ENCODE measurements around the gene GPATCH11.

The GPATCH11 gene

DNA sequence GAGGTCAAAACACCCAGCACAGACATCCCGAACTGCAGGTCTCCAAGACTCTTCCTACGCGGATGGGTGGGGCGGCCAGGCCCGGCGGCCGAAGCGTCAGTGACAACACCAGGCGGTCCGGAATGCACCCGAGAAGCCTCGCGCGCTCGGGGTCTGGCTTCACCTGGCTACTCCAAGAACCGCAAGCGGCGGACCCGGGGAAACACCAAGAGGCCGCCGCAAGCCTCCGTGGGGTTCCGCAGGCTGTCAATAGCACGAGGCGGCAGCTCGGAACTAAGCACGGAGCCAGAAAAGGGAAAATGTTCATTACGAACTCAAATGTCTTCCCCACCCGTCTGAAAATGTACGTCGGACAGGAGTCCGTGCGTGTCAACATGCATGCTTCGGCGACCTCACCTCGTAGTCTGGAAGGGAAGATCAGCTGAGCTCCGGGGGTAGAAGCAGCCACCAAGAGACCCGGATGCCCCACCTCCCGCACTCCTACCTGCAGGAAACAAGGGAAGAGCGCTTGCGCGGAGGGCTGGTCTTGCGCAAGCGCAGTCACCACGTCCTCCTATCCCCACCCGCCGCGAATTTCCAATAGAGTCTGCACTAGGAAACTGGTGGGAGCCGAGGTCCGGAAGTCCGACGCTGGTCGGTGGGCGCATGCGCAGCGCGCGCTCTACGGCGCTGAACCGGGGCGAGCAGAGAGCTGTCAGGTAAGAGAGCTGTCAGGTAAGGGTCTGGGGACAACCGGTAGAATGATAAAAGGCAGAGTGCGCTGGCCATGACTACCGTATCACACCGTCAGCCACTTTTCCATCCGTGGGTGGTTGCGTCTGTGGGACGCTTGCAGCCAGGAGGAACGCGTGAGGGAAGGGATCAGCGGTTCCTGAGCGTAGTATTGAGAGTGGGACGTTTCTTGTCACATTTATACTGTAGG is at the start of gene GPATCH11, which contains the start of gene HEATR5B:
Gene GPATCH11, plus strand, starts transcription at position 646 of the 922 bp plus-strand sequence. CDS start 3,864 bp downstream, outside the sequence.
Gene HEATR5B, minus strand, starts transcription at position 500 of the 922 bp plus-strand sequence. CDS start 958 bp downstream, outside the sequence.
- peak; percentile 99 for DNase-seq (ENCODE audit: low spot score)

DNA sequence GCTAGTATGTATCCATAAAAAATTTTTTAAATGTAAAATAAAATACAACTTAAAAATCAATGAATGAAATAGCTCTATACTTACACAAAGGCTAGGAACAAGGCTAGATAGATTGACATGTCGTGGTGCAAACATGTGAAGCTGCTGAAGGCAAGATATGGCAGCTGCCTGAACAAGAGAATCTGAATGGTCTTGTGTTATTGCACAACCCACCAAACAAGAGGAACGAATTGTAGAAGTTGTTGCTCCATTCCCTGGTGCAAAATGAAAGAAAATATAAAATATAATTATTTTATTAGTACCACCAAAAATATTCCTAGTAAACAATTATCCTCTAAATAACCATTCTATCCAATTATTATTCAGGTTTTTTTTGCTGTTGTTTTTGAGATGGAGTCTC is 46.5 kb upstream of the GPATCH11 start:
- DNase-seq (ENCODE audit: low spot score) = no peak

DNA sequence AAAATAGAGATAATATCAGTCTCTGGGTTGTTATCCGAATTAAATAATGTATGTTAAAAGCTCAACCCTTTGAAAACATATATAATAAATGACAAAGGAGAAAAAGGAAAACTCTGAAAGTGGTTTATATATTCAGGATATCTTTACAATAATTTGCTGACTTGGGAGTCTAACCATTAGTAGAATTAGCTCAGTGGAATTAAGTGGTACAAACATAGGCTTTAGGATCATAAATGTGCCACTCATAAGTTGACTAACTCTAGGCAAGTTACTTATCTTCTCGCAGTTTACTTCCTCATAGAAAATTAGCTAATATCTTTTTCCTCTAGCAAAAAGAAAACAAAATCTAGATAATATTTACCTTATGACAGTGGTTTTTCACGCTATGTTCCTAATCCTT is 44.7 kb upstream of the GPATCH11 start:
- DNase-seq (ENCODE audit: low spot score) = no peak

DNA sequence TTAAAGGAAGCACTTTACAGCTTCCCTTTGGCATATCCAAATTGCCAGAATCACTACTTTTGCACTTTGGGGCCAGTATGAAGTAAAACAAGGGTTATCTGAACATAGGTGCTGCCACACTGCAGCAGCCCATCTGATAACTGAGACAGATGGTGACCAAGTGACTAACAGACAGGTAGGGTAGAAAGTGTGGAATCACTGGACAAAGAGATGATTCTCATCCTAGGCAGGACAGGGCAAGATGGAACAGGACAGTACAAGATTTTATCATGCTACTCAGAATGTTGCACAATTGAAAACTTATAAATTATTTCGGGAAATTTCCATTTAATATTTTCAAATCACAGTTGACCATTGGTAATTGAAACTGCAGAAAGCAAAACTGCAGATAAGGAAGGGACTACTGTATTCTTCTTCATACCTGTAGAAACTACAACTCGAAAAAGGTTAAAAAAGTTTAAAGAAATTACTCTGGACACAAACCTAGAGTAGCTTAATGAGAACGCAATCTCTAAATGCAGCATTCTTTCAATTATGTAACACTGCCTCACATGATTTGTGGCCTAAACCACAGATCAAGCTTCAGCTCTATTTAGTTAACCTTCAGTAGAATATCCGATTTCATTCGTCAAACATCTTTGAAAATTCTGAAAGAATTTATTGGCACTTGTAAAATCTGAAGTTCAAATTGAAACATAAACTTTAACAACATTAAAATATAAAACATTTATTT is 31.6 kb upstream of the GPATCH11 start:
- DNase-seq (ENCODE audit: low spot score) = no peak

DNA sequence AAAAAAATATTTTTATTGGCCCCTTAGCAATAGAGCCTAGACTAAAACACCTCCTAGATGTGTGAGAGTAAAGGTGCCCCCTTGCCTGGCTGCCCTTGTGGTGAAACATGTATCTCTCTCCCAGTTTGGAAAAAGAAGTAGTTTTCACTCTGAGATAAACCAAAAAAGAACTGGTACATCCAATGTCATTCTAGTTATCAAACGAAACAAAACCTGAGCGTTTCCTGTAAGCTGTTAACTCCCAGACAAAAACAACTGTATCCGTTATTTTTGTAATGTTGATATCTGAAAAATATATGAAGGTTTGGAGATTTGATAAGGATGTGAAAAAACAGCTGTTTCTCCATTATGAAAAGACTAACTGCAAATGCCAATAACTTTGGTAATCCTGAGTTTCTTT is 24.5 kb upstream of the GPATCH11 start:
- DNase-seq (ENCODE audit: low spot score) = no peak

DNA sequence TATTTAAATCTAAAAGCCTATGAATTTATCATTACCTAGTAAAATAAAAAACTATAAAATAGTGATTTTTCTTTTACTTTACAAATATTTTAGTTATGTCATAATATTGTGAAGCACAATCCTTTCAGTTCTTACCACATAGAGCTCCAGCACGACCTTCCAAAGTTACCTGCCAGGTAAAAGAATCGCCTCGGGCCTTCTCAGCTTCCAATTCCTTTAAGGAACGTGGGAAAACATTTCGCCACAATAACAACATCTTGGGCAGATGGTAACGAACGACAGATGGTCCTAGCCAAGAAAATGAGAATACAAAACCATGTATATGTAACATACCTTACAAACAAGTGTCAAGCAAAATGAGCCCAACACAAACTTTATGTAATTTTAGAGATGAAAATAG is 23.9 kb upstream of the GPATCH11 start:
- no peak for DNase-seq (ENCODE audit: low spot score)

DNA sequence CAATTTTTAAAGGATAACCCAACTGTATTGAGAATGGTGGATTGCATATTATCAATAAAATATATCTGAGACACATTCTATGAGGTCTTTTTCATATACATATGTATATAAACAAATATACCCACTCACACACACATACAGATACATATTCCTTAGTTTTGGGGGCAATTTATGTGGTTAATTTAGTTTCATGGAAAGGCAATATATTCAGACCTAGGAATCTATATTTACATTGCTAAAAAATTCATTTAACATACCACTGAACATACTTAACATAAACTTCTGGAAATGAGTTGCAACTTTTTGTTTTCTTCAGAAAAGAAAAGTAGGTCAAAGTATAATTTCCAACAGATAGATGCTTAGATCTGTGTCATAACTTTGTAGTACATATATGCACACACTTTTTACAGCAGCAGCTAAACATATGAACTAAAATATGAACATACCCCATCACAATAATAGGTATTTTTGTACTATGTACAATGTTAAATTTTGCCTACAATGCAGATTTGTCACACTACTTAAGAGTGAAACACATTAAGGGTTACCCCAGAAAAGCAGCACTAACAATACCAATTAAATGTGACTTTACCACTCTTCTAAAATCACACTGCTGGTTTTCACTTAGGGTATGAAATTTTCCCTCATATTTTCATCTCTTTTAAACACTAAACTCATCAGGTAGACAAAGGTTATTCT is 23.2 kb upstream of the GPATCH11 start:
- no peak for DNase-seq (ENCODE audit: low spot score)

DNA sequence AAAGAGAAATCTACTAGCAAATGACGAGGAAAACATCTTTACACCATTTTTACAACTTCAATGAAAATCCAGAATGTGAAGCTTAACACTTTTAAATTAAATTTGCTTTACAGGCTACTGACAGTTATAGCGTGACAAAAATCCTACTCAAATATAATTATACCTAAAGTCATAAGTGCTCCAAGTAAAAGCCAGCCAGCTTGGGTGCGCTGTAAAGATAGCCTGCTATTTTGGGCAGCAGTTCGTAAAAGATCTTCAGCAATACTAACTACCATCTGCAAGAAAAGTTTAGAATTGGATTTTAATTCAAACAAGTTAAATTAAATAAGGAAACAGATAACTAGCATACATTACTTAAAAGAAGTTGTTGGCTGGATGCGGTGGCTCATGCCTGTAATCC is 22.5 kb upstream of the GPATCH11 start:
- DNase-seq (ENCODE audit: low spot score) = no peak

DNA sequence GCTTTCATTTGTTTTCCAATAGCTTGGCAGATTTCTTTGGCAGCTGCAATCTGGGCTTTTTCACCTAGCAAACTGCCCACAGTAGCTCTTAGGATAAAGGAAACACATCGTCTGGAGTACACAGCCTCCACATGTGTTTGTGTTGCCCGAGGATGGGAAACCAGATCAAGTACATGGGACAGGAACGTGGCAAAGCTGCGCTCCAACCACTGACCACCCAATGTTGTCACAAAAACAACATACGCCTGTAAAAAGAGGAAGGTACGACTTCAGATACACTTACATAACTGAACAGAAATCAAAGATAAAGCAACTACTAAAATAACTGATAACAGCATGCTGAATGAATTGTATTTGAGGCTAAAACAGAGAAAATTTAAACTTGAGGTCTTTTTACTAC is 15.6 kb upstream of the GPATCH11 start:
- no peak for DNase-seq (ENCODE audit: low spot score)

DNA sequence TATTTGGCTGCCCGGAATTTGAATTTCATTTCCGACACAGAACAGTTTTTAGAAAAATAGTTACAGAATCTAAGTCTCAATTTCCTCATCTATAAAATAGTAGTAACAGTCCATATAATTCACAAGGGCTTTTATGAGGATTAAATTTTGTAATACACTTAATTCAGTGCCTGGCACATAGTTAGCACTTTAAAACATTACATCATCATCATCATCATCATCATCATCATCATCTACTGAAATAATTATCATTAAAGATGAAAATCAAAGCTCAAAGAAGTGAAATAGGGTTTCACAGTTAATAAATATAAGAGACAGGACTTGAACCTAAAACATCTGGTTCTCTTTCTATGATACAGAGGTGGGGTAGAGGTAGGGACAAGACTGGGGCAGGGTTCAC is 13.4 kb upstream of the GPATCH11 start:
- DNase-seq (ENCODE audit: low spot score) = no peak

DNA sequence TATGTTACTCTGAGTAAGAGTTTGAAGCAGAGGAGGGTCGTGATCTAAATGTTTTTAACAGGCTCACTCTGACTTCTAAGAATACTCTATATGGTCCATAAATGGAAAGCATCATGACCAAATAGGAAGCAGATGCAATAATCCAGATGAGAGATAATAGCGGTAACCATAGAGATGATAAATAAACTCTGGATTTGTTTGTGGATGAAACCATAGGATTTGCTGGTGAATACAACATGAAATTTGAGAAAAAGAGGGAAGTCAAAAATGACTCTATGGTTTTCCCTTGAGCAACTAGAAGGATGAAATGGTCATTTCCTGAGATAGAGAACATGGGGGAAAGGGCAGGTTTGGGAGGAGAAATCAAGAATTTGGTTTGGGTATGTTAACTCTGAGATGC is 4.1 kb upstream of the GPATCH11 start:
- no peak for DNase-seq (ENCODE audit: low spot score)

DNA sequence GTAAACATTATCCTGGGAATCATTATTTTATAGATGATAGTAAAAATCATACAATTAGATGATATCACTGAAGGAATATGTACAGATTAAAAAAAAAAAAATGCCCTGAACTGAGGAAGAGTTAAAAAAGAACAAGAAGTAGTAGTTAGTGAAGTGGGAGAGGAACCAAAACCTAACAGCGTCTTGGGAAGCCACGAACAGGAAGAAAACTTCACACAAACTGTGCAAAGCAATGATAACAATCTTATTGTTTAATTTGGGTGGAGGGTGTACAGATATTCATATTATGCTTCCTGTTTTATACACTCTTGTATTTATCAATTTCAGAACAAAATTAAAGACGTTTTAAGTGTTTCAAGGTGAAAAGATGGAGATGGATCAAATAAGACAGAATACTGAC is 3.6 kb upstream of the GPATCH11 start:
- no peak for DNase-seq (ENCODE audit: low spot score)

DNA sequence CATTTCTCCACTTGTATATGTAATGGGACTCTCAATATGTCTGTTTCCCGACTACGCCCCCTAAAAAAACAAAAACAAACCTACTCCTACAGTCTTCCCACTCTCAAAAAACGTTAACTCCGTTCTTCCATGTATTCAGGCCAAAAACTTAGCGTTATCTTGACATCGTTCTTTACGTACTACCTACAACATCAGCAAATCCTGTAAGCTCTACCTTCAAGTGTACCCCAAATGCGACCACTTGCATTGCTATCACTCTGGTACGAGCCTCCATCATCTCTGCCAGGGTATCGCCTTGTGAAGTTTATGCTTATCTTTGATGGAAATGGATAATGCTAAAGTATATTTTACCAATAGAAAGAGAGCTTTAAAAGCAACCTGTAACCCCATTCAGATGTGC is 479 bp downstream of the GPATCH11 start:
- DNase-seq (ENCODE audit: low spot score) = no peak

DNA sequence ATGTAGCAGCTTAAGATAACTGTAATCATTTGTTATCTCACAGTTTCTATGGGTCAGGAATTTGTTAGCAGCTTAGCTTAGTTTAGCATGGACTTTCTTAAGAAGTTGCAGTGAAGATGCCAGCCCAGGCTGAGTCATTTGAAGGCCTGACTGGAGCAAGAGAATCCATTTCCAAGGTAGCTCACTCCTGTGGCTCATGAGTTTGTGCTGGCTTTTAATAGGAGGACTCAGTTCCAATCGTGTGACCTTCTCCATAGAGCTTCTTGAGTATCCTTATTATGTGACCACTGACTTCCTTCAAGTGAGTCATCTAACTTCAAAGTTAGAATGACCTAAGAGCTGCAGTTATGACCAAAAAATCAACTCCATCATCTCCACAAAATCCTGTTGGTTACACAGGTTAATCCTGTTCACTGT is 1.4 kb downstream of the GPATCH11 start:
- peak; percentile 19 for DNase-seq (ENCODE audit: low spot score)

DNA sequence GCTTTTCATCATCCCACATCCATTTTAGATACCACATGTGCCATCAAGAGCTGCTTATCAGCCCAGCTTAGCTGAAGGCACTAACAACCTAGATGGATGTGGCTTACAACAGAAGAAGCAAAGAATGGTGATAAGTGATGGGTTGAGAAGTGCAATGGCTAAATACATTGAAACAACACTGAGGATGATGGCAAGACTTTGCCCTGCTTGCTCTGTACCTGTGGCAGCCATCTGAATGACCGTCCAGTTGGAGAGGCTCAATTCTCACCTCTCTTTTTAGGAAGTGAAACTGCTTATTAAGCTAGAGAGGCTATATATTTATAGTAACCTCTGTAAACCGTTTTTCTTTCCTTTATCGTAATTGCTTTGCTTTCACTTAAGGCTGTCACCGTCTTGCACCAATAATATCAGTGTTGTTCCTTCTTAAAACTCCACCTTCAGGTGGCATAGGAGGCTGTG is 5.7 kb downstream of the GPATCH11 start:
- DNase-seq (ENCODE audit: low spot score) = no peak

DNA sequence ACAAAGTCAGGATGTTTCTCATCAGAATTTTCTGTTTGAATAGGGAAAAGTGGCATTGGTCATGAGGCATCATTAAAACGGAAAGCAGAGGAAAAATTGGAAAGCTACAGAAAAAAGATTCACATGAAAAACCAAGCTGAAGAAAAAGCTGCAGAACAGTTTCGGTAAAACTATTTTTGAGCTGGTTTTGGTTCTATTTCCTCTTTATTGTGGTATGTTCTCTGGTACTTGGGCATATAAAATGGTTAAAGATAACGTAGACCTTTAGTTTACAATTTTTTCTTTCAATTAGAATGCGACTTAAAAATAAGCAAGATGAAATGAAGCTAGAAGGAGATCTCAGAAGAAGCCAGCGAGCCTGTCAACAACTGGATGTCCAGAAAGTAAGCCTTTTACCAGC is 7.6 kb downstream of the GPATCH11 start:
- no peak for DNase-seq (ENCODE audit: low spot score)

DNA sequence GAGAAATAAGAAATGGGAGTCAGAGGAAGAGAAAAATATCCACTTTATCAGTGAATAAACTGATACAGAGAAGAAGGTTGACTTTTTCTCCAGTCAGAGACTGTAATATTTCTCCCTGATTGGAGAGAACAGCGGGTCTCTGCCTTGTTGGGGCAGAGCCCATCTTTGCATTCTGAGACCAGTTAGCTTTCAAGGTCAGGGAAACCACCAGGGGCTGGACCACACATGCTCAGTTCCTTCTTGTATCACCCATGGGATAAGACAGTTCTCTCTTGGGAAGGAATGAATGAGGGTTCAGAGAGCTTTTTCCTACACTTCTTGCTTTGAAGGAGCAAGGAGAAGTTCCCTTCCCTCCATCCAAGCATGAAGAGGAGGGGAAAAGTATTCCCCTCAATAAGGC is 12.2 kb downstream of the GPATCH11 start:
- DNase-seq (ENCODE audit: low spot score) = no peak

DNA sequence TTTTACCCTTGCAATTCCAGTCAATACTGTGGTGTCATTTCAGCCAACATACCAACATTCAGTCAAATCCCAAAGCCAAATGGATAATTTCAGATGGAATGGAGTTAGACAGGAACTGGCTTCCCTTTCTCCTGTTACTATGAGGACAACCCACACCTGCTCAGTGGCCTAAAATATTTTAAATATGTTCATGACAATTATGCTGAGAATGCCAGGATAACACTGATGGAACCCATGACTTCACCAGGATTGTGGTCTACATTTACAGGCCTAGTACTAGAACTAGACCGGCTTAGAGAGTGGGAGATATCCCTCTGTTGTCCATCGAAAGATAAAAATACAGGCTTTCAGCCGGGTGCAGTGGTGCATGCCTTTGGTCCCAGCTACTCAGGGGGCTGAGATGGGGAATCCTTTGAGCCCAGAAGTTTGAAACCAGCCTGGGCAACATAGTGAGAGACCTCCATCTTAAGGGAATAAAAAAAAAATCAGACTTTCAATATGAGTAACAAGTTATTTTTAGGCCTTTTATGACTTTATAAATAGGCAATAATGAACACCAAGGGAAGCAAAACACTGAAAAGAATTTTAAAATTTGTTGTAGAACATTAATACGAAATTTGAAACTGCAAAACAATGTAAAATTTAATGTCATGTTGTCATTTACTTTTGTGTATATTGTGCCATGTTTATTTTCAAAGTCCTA is 14.2 kb downstream of the GPATCH11 start:
- DNase-seq (ENCODE audit: low spot score) = no peak

DNA sequence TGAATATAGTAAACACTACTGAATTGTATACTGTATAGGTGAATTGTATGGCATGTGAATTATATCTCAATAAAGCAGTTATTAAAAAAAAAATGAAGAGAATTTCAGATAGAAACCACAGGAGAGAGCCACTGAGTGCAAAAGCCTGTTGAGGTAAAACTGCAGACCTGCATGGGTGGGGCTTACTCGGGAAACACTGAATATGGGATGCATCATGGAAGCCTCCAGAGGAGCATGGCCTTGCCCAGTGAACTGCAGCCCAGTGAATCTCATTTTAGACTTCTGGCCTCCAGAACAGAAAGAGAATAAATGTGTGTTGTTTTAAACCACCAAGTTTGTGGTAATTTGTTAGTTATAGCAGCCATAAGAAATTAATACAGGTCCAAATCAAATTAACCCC is 15.7 kb downstream of the GPATCH11 start:
- no peak for DNase-seq (ENCODE audit: low spot score)

DNA sequence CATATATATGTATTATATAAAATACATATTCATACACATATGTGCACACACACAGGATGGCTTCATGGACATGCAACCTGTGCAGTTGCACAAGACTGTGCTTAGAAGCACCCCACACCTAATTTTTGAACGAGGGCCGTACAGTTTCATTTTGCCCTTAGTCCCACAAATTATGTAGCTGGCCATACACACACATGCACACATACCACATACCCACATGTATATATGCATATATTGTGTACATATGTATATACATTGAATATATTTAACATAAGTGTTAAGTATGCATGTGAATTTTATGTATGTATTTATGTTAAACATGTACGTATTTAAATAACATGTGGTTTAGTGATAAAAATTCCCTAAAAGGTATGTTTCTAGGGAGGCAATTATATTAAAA is 18.3 kb downstream of the GPATCH11 start:
- no peak for DNase-seq (ENCODE audit: low spot score)

DNA sequence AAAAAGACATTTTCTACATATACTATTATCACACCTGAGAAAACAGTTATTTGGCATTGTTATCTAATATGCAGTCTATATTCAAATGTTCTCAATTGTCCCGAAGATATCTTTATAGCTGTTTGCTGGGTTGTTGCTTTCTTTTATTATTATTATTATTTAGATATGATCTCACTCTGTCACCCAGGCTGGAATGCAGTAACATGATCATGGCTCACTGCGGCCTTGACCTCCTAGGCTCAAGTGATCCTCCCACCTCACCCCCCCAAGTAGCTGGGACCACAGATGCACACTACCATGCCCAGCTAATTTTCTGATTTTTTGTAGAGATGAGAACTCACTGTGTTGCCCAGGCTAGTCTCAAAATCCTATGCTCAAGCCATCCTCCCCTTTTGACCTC is 19.9 kb downstream of the GPATCH11 start:
- no peak for DNase-seq (ENCODE audit: low spot score)

DNA sequence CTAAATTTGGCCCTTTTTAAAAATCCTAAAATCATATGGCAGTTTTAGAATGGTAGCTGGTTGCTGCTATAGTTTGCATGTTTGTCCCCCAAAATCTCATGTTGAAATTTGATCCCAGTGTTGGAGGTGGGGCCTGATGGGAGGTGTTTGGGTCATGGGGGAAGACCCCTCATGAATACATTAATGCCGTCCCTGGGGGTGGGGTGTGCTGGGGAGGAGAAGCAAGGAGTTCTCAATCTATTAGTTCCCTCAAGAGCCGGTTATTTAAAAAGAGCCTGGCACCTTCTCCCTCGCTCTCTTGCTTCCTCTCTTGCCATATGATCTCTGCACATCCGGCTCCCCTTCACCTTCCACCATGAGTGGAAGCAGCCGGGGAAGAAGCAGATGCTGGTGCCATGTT is 20.8 kb downstream of the GPATCH11 start:
- DNase-seq (ENCODE audit: low spot score) = no peak
